ENCODE data around the gene BET1. TPM values are rescaled to one million over a fixed set of nuclear protein-coding genes. Genes with fewer than 3 reads are reported as not detected.
A peak's percentile ranks its signal among the peaks of the same experiment; 100 is the strongest.

Gene BET1
- total RNA-seq, result 23.3 and 35.5 TPM in 2 replicates

- peak within 1 kb of the TSS; percentile 91 for H3K4me3 ChIP-seq (ENCODE audit: low read depth, low read length)
- peak; percentile 74 for DNase-seq (ENCODE audit: low read depth)
- TF ChIP-seq CTCF (conservative IDR thresholded peaks at IDR 0.05; ENCODE audit: low read depth, low read length), result no peak
These were observed at the start of gene BET1 for GRCh38 chr7:94004024-94004951. TSS of gene BET1 (minus strand) at chr7:94004355. CDS start at chr7:94004216, 139 bp downstream.

- TF ChIP-seq CTCF (conservative IDR thresholded peaks at IDR 0.05; ENCODE audit: low read depth, low read length), result no peak
- H3K4me3 ChIP-seq (ENCODE audit: low read depth, low read length), result no peak overlapping the region
- no peak for DNase-seq (ENCODE audit: low read depth)
These were observed 49.4 kb upstream of the BET1 start for GRCh38 chr7:94053532-94053931.

GRCh38 chr7:94052398-94053180 is 48.4 kb upstream of the BET1 start:
- no peak overlapping the region for H3K4me3 ChIP-seq (ENCODE audit: low read depth, low read length)
- no peak for TF ChIP-seq CTCF (conservative IDR thresholded peaks at IDR 0.05; ENCODE audit: low read depth, low read length)
- no peak for DNase-seq (ENCODE audit: low read depth)

GRCh38 chr7:94050046-94050445 is 45.9 kb upstream of the BET1 start:
- no peak overlapping the region for H3K4me3 ChIP-seq (ENCODE audit: low read depth, low read length)
- TF ChIP-seq CTCF (conservative IDR thresholded peaks at IDR 0.05; ENCODE audit: low read depth, low read length), result no peak
- DNase-seq (ENCODE audit: low read depth), result no peak

GRCh38 chr7:94049615-94050014 is 45.5 kb upstream of the BET1 start:
- DNase-seq (ENCODE audit: low read depth), result no peak
- TF ChIP-seq CTCF (conservative IDR thresholded peaks at IDR 0.05; ENCODE audit: low read depth, low read length), result no peak
- H3K4me3 ChIP-seq (ENCODE audit: low read depth, low read length), result no peak overlapping the region

- no peak overlapping the region for H3K4me3 ChIP-seq (ENCODE audit: low read depth, low read length)
- TF ChIP-seq CTCF (conservative IDR thresholded peaks at IDR 0.05; ENCODE audit: low read depth, low read length), result no peak
- DNase-seq (ENCODE audit: low read depth), result no peak
These were observed 44.6 kb upstream of the BET1 start for GRCh38 chr7:94048755-94049154.
